Esophagus muscularis mucosa (tissue), 3 donors: ENCODE measurements around the gene UPF3A.

ENCODE experiments used
- POLR2A ChIP-seq: fragments of 450-650 bp; IDR thresholded peaks from one replicate; pipeline ENCODE4 v1.6.1; 2017; ENCODE audit warnings: antibody characterized with exemption, moderate library complexity, mild to moderate bottlenecking, low read depth
- POLR2AphosphoS5 ChIP-seq, 2 donors: sonication (generic); formaldehyde crosslinking; IDR thresholded peaks; one replicate each; pipeline ENCODE4 v1.6.1; 2017; ENCODE audit warnings: antibody characterized with exemption in 2 of 2
- TF ChIP-seq, protein P1 (sequence below), 3 experiments: fragments of 200-600 bp in 2 of 3; fragments of 450-650 bp in 1 of 3; sonication (generic) in 2 of 3; IDR thresholded peaks; one replicate each; pipeline ENCODE4 v1.5.1; 2017 to 2019; ENCODE audit warnings: antibody characterized with exemption in 3 of 3, mild to moderate bottlenecking in 2 of 3, moderate library complexity in 1 of 3

DNA sequence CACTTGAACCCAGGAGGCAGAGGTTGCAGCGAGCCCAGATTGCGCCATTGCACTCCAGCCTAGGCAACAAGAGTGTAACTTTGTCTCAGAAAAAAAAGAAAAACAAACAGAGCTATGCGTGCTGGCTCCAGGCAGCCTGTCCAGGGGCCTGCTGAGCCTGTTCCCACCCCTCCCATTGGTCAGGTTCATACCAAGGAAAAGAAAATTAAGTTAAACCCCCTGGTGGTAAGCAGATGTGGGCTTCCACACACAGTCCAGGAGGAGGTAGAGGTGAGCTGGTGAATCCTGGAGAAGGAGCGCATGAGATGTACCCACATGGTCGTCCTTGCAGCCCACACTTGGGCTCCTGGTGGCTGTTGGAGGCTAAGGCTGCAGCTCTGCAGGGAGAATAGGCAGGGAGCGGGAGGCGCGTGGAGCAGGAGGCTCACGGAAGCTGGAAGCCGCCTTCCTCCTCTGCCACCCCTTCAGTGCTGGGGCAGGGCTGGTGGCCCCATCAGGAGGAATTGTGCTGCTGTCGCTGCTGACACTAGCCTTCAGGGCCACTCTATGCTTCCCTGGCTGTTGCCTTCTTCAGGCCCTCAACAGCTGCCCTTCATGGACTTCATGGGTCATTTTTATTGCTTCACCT lies 22.4 kb downstream of the UPF3A start:
- TF ChIP-seq POLR2A (no peak), POLR2AphosphoS5 (IDR thresholded peaks at IDR 0.05) (no peak)
- TF ChIP-seq, protein P1, sequence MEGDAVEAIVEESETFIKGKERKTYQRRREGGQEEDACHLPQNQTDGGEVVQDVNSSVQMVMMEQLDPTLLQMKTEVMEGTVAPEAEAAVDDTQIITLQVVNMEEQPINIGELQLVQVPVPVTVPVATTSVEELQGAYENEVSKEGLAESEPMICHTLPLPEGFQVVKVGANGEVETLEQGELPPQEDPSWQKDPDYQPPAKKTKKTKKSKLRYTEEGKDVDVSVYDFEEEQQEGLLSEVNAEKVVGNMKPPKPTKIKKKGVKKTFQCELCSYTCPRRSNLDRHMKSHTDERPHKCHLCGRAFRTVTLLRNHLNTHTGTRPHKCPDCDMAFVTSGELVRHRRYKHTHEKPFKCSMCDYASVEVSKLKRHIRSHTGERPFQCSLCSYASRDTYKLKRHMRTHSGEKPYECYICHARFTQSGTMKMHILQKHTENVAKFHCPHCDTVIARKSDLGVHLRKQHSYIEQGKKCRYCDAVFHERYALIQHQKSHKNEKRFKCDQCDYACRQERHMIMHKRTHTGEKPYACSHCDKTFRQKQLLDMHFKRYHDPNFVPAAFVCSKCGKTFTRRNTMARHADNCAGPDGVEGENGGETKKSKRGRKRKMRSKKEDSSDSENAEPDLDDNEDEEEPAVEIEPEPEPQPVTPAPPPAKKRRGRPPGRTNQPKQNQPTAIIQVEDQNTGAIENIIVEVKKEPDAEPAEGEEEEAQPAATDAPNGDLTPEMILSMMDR (IDR thresholded peaks at IDR 0.05): no peak
